GM23338 (cell line): ENCODE measurements around the gene MINDY3. TPM values are rescaled to one million over a fixed set of nuclear protein-coding genes. Genes with fewer than 3 reads are reported as not detected.

Experiments used
- ATAC-seq: fragments of 200-7000 bp; cut with Tn5 transposase; 3 replicates; pipeline ENCODE4 v1.9.1; 2020
- DNase-seq: peaks from one replicate; pipeline ENCODE4 v3.0.0-alpha.2; 2015; ENCODE audit warnings: low spot score
- H2AFZ ChIP-seq: fragments of 200-600 bp; sonication (generic); 2 replicates; pipeline ENCODE4 v1.8.0; 2016; ENCODE audit warnings: antibody characterized with exemption, mild to moderate bottlenecking, moderate library complexity
- H3F3A ChIP-seq: fragments of 200-600 bp; sonication (generic); replicated peaks from 2 replicates; pipeline ENCODE4 v1.8.0; 2017; ENCODE audit warnings: antibody characterized with exemption, mixed run types, low read depth
- H3K27ac ChIP-seq: fragments of 200-600 bp; sonication (generic); 2 replicates; pipeline ENCODE4 v1.6.1; 2016; ENCODE audit warnings: low read depth
- H3K27me3 ChIP-seq: fragments of 200-600 bp; sonication (generic); 2 replicates; pipeline ENCODE4 v1.8.0; 2016; ENCODE audit warnings: mild to moderate bottlenecking, mixed run types, moderate library complexity; ENCODE audit not compliant: insufficient read depth
- H3K36me3 ChIP-seq: fragments of 200-600 bp; sonication (generic); 2 replicates; pipeline ENCODE4 v1.8.0; 2016; ENCODE audit warnings: mild to moderate bottlenecking; ENCODE audit not compliant: insufficient read depth
- H3K4me1 ChIP-seq: fragments of 200-600 bp; sonication (generic); 2 replicates; pipeline ENCODE4 v1.8.0; 2016; ENCODE audit warnings: mild to moderate bottlenecking, moderate library complexity; ENCODE audit not compliant: insufficient read depth
- H3K4me2 ChIP-seq: fragments of 200-600 bp; sonication (generic); 2 replicates; pipeline ENCODE4 v1.7.1; 2017; ENCODE audit warnings: mixed run types
- H3K4me3 ChIP-seq: fragments of 200-600 bp; sonication (generic); 2 replicates; pipeline ENCODE4 v1.6.1; 2016; ENCODE audit warnings: mixed run types
- H3K79me2 ChIP-seq: fragments of 200-600 bp; sonication (generic); replicated peaks from 2 replicates; pipeline ENCODE4 v1.8.0; 2017; ENCODE audit warnings: mild to moderate bottlenecking; ENCODE audit not compliant: insufficient read depth
- H3K9me2 ChIP-seq: fragments of 200-600 bp; sonication (generic); 2 replicates; pipeline ENCODE4 v1.8.0; 2017; ENCODE audit not compliant: insufficient read depth
- H4K20me1 ChIP-seq: fragments of 200-600 bp; sonication (generic); replicated peaks from 2 replicates; pipeline ENCODE4 v1.8.0; 2017; ENCODE audit warnings: mild to moderate bottlenecking; ENCODE audit not compliant: insufficient read depth
- H3K27ac Mint-ChIP-seq: 2 replicates; pipeline ENCODE4 v1.8.0; 2020; ENCODE audit warnings: inconsistent platforms, mild to moderate bottlenecking, moderate library complexity, mixed read lengths
- H3K27me3 Mint-ChIP-seq: 3 replicates; pipeline ENCODE4 v1.8.0; 2022; ENCODE audit warnings: low read depth, mild to moderate bottlenecking, moderate library complexity, mixed read lengths, inconsistent platforms; ENCODE audit not compliant: insufficient read depth, poor library complexity
- H3K36me3 Mint-ChIP-seq: 3 replicates; pipeline ENCODE4 v1.8.0; 2021; ENCODE audit warnings: low read depth, mild to moderate bottlenecking, inconsistent platforms, moderate library complexity, mixed read lengths
- H3K4me1 Mint-ChIP-seq: 3 replicates; pipeline ENCODE4 v1.8.0; 2020; ENCODE audit warnings: mild to moderate bottlenecking, inconsistent platforms, mixed read lengths
- H3K4me3 Mint-ChIP-seq: 3 replicates; pipeline ENCODE4 v1.8.0; 2021; ENCODE audit warnings: moderate library complexity, mild to moderate bottlenecking, inconsistent platforms, mixed read lengths
- H3K9me3 Mint-ChIP-seq: 3 replicates; pipeline ENCODE4 v1.8.0; 2020; ENCODE audit warnings: moderate library complexity, mild to moderate bottlenecking, inconsistent platforms, mixed read lengths
- CREB1 ChIP-seq: fragments of 250-450 bp; sonication (Bioruptor Pico); IDR thresholded peaks from 2 replicates; pipeline ENCODE4 v1.5.0; 2020; ENCODE audit warnings: low read depth, mild to moderate bottlenecking, moderate library complexity
- CTCF ChIP-seq, 2 experiments: fragments of 200-600 bp in 1 of 2; sonication (generic) in 1 of 2; conservative IDR thresholded peaks; 2 replicates each; pipeline versions ENCODE4 v1.5.1 to v1.6.1; 2016 to 2017; ENCODE audit warnings: antibody characterized with exemption in 2 of 2, low read depth in 2 of 2, mild to moderate bottlenecking in 2 of 2, moderate library complexity in 1 of 2
- ETS1 ChIP-seq: IDR thresholded peaks from 2 replicates; pipeline ENCODE4 v1.6.1; 2016; ENCODE audit warnings: antibody characterized with exemption
- EZH2 ChIP-seq: fragments of 200-600 bp; sonication (generic); IDR thresholded peaks from one replicate; pipeline ENCODE4 v1.8.0; 2017; ENCODE audit warnings: antibody characterized with exemption, mild to moderate bottlenecking, low read depth; ENCODE audit not compliant: unreplicated experiment
- EZH2phosphoT487 ChIP-seq: fragments of 200-600 bp; sonication (generic); IDR thresholded peaks from one replicate; pipeline ENCODE4 v1.8.1; 2018; ENCODE audit warnings: antibody characterized with exemption; ENCODE audit not compliant: unreplicated experiment
- JUNB ChIP-seq: IDR thresholded peaks from one replicate; pipeline ENCODE4 v1.6.1; 2016; ENCODE audit warnings: antibody characterized with exemption; ENCODE audit not compliant: unreplicated experiment
- NANOG ChIP-seq: IDR thresholded peaks from 2 replicates; pipeline ENCODE4 v1.6.1; 2016; ENCODE audit warnings: antibody characterized with exemption, borderline replicate concordance
- POLR2AphosphoS5 ChIP-seq: IDR thresholded peaks from 2 replicates; pipeline ENCODE4 v1.6.1; 2016; ENCODE audit warnings: antibody characterized with exemption, low read depth
- STAT1 ChIP-seq: IDR thresholded peaks from one replicate; pipeline ENCODE4 v1.6.1; 2016; ENCODE audit warnings: antibody characterized with exemption; ENCODE audit not compliant: unreplicated experiment
- ZNF114 ChIP-seq: fragments of 250-450 bp; sonication (Bioruptor Pico); IDR thresholded peaks from 2 replicates; pipeline ENCODE4 v1.5.0; 2020; ENCODE audit warnings: mild to moderate bottlenecking, moderate library complexity
- ZNF331 ChIP-seq: fragments of 250-450 bp; sonication (Bioruptor Pico); IDR thresholded peaks from 2 replicates; pipeline ENCODE4 v1.5.0; 2020; ENCODE audit warnings: low read depth, mild to moderate bottlenecking, moderate library complexity
- polyA plus RNA-seq: library from polyadenylated mRNA; unstranded; fragments of >200 nt; fragmentation: Nextera tagmentation; extraction: Ambion mirVana; gene quantifications from 2 replicates; pipeline ENCODE4 v1.2.1, GENCODE V29; 2016
- total RNA-seq: library from RNA; depleted of rRNA; stranded (reverse); fragments of >200 nt; shearing (Covaris generic); gene quantifications from 2 replicates; pipeline ENCODE4 v1.2.3, GENCODE V29; 2014
- TF ChIP-seq, protein P1 (sequence below): IDR thresholded peaks from one replicate; pipeline ENCODE4 v1.6.1; 2018; ENCODE audit warnings: antibody characterized with exemption; ENCODE audit not compliant: unreplicated experiment

The MINDY3 gene
- total and polyA plus RNA-seq, 2 experiments from 2014 or later, result 10.2 to 13.6 TPM

DNA sequence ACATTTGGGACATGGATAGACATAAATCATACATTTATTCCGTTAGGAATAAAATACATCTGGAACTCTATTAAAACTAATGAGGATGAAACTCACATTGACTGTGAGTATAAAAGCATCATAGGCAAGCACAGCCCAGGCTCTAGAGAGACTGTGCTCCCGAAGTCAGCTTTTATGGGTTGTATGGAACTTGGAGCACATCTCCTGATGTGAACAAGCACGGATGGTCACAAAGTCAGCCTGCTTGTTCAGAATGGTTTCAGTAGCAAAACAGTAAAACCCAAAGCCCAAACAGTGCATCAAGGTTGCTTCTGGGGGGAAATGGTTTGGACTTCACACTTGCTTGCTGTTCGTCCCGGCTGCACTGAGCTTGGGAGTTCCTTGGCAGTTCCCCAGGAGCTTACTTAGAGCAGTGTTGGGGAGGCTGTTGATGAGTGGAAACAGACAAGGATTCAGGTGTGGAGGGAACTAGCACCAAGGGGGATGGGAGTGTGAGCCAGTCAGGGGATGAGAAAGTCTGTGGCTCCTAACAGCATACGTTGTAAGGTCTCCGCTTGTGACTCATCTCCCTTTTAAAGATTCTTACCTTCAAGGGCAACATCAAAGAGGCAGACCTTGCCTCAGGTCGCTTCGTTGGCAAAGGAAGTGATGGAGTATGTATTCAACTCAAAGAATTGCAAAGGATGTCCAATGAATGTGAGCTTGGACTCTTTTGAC is 120.9 kb downstream of the MINDY3 start:
- Mint-ChIP-seq H3K9me3 (no peaks in the 10 kb centered on the region), H3K27me3 (peaks cover 3% of the 10 kb centered on the region), H3K27ac (no peak overlapping the region), H3K36me3 (no peaks in the 10 kb centered on the region), H3K4me3 (no peak overlapping the region), H3K4me1 (peaks cover 2% of the 10 kb centered on the region; the same call in 2 of the 3 replicates)
- no peaks in the 10 kb centered on the region for H3F3A ChIP-seq
- TF ChIP-seq CREB1 (CRISPR knock-in tag) (no peak), NANOG (no peak)
- H3K4me1 ChIP-seq, result no peaks in the 10 kb centered on the region
- H3K27ac ChIP-seq, result no peak overlapping the region
- no peak overlapping the region for H2AFZ ChIP-seq
- no peaks in the 10 kb centered on the region for H3K79me2 ChIP-seq
- H3K4me2 ChIP-seq, result no peak overlapping the region
- H3K4me3 ChIP-seq, result no peak overlapping the region
- no peaks in the 10 kb centered on the region for H3K27me3 ChIP-seq
- DNase-seq (no peak), ATAC-seq (no peak)
- H3K9me2 ChIP-seq, result no peaks in the 10 kb centered on the region
- H3K36me3 ChIP-seq, result no peaks in the 10 kb centered on the region
- H4K20me1 ChIP-seq, result no peaks in the 10 kb centered on the region

- Mint-ChIP-seq H3K27ac (no peak overlapping the region), H3K4me3 (no peak overlapping the region), H3K9me3 (peaks cover 7% of the 10 kb centered on the region; the same call in 2 of the 3 replicates), H3K36me3 (peaks cover 2% of the 10 kb centered on the region; the same call in 1 of the 3 replicates), H3K4me1 (peaks cover 2% of the 10 kb centered on the region; the same call in 2 of the 3 replicates), H3K27me3 (no peaks in the 10 kb centered on the region)
- no peaks in the 10 kb centered on the region for H3K9me2 ChIP-seq
- peak overlapping the region; percentile 43; the same call in 1 of the 2 replicates for H2AFZ ChIP-seq
- no peaks in the 10 kb centered on the region for H3K36me3 ChIP-seq
- no peaks in the 10 kb centered on the region for H3K4me1 ChIP-seq
- H4K20me1 ChIP-seq, result no peaks in the 10 kb centered on the region
- H3K4me3 ChIP-seq, result no peak overlapping the region
- no peak for DNase-seq
- no peaks in the 10 kb centered on the region for H3K27me3 ChIP-seq
- no peaks in the 10 kb centered on the region for H3F3A ChIP-seq
- no peaks in the 10 kb centered on the region for H3K79me2 ChIP-seq
- ATAC-seq, result no peak
- TF ChIP-seq CTCF (conservative IDR thresholded peaks at IDR 0.05; ENCODE audit: low read depth in 2 of 2), result no peak
- H3K4me2 ChIP-seq, result no peak overlapping the region
- no peak overlapping the region for H3K27ac ChIP-seq
Observed at GRCh38 chr10:15738270-15738925, 121.9 kb downstream of the MINDY3 start.

GRCh38 chr10:15737656-15738055 is 122.7 kb downstream of the MINDY3 start:
- no peak for ATAC-seq
- Histone ChIP-seq H3K4me2 (no peak overlapping the region), H3F3A (no peaks in the 10 kb centered on the region), H3K79me2 (no peaks in the 10 kb centered on the region), H3K9me2 (no peaks in the 10 kb centered on the region), H3K4me1 (no peaks in the 10 kb centered on the region), H3K4me3 (no peak overlapping the region), H2AFZ (no peak overlapping the region), H3K27me3 (no peaks in the 10 kb centered on the region), H4K20me1 (no peaks in the 10 kb centered on the region), H3K27ac (no peak overlapping the region), H3K36me3 (no peaks in the 10 kb centered on the region)
- peaks cover 13% of the 10 kb centered on the region; the same call in 2 of the 3 replicates for H3K9me3 Mint-ChIP-seq
- H3K4me1 Mint-ChIP-seq, result peaks cover 2% of the 10 kb centered on the region; the same call in 2 of the 3 replicates
- H3K36me3 Mint-ChIP-seq, result peaks cover 2% of the 10 kb centered on the region; the same call in 1 of the 3 replicates
- H3K4me3 Mint-ChIP-seq, result no peak overlapping the region
- no peaks in the 10 kb centered on the region for H3K27me3 Mint-ChIP-seq
- no peak for DNase-seq
- no peak overlapping the region for H3K27ac Mint-ChIP-seq
- TF ChIP-seq, protein P1, sequence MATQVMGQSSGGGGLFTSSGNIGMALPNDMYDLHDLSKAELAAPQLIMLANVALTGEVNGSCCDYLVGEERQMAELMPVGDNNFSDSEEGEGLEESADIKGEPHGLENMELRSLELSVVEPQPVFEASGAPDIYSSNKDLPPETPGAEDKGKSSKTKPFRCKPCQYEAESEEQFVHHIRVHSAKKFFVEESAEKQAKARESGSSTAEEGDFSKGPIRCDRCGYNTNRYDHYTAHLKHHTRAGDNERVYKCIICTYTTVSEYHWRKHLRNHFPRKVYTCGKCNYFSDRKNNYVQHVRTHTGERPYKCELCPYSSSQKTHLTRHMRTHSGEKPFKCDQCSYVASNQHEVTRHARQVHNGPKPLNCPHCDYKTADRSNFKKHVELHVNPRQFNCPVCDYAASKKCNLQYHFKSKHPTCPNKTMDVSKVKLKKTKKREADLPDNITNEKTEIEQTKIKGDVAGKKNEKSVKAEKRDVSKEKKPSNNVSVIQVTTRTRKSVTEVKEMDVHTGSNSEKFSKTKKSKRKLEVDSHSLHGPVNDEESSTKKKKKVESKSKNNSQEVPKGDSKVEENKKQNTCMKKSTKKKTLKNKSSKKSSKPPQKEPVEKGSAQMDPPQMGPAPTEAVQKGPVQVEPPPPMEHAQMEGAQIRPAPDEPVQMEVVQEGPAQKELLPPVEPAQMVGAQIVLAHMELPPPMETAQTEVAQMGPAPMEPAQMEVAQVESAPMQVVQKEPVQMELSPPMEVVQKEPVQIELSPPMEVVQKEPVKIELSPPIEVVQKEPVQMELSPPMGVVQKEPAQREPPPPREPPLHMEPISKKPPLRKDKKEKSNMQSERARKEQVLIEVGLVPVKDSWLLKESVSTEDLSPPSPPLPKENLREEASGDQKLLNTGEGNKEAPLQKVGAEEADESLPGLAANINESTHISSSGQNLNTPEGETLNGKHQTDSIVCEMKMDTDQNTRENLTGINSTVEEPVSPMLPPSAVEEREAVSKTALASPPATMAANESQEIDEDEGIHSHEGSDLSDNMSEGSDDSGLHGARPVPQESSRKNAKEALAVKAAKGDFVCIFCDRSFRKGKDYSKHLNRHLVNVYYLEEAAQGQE, result no peak
- TF ChIP-seq EZH2phosphoT487 (no peak), CREB1 (CRISPR knock-in tag) (no peak), ETS1 (no peak), NANOG (no peak), POLR2AphosphoS5 (no peak), ZNF331 (CRISPR knock-in tag) (no peak), ZNF114 (no peak), JUNB (no peak), STAT1 (no peak), EZH2 (no peak)
